Neuronal stem cell (in vitro differentiated cells): Measurements from ENCODE around the gene MOB4.
"Not testable (repeated sequence)": the region's sequence is repeated elsewhere in the genome, so short reads cannot be mapped to it uniquely, and the experiment has no call there.

Experiments
- DNase-seq: peaks from one replicate; pipeline ENCODE4 v3.0.0-alpha.2; 2013; ENCODE audit warnings: low spot score
- H2AFZ ChIP-seq: one replicate; pipeline ENCODE4 v1.6.1; 2013; ENCODE audit warnings: mild to moderate bottlenecking, low read length, inconsistent platforms
- H2AK5ac ChIP-seq: 2 replicates; pipeline ENCODE4 v1.6.1; 2013; ENCODE audit warnings: low read depth, mild to moderate bottlenecking, inconsistent platforms, low read length, moderate library complexity, mixed read lengths
- H2BK120ac ChIP-seq: 2 replicates; pipeline ENCODE4 v1.6.1; 2013; ENCODE audit warnings: low read depth, mild to moderate bottlenecking, inconsistent platforms, low read length, moderate library complexity, mixed read lengths
- H2BK12ac ChIP-seq: one replicate; pipeline ENCODE4 v1.6.1; 2013; ENCODE audit warnings: low read length, inconsistent platforms
- H2BK15ac ChIP-seq: 2 replicates; pipeline ENCODE4 v1.6.1; 2013; ENCODE audit warnings: mild to moderate bottlenecking, low read length, inconsistent platforms, mixed read lengths
- H2BK5ac ChIP-seq: one replicate; pipeline ENCODE4 v1.6.1; 2013; ENCODE audit warnings: inconsistent platforms, mild to moderate bottlenecking, low read length, moderate library complexity
- H3K14ac ChIP-seq: one replicate; pipeline ENCODE4 v1.6.1; 2013; ENCODE audit warnings: low read length, inconsistent platforms
- H3K18ac ChIP-seq: 2 replicates; pipeline ENCODE4 v1.6.1; 2013; ENCODE audit warnings: low read length, inconsistent platforms
- H3K23ac ChIP-seq: 2 replicates; pipeline ENCODE4 v1.6.1; 2013; ENCODE audit warnings: low read depth, mild to moderate bottlenecking, mixed read lengths, low read length, inconsistent platforms; ENCODE audit not compliant: poor library complexity
- H3K27ac ChIP-seq: replicated peaks from 3 replicates; pipeline ENCODE4 v1.5.1; 2013; ENCODE audit warnings: low read length, inconsistent platforms
- H3K27me3 ChIP-seq, 3 experiments: 2 replicates each; pipeline ENCODE4 v1.6.1; 2013; ENCODE audit warnings: low read length in 3 of 3, mild to moderate bottlenecking in 2 of 3, inconsistent platforms in 1 of 3, low read depth in 1 of 3, mixed read lengths in 1 of 3, moderate library complexity in 1 of 3; ENCODE audit not compliant: control insufficient read depth in 3 of 3, insufficient read depth in 3 of 3
- H3K36me3 ChIP-seq, 2 donors: replicated peaks in 1 of 2; 2 replicates each; pipeline ENCODE4 v1.6.1; 2013; ENCODE audit warnings: low read length in 2 of 2; ENCODE audit not compliant: control insufficient read depth in 2 of 2, insufficient read depth in 2 of 2
- H3K4ac ChIP-seq: 2 replicates; pipeline ENCODE4 v1.6.1; 2013; ENCODE audit warnings: inconsistent platforms, mild to moderate bottlenecking, low read length, moderate library complexity
- H3K4me1 ChIP-seq, 2 donors: 1 replicate in 1 of 2; 2 replicates in 1 of 2; pipeline ENCODE4 v1.6.1; 2013; ENCODE audit warnings: low read length in 2 of 2, low read depth in 1 of 2; ENCODE audit not compliant: control insufficient read depth in 2 of 2, insufficient read depth in 1 of 2
- H3K4me2 ChIP-seq: one replicate; pipeline ENCODE4 v1.6.1; 2013; ENCODE audit warnings: mild to moderate bottlenecking, low read length, inconsistent platforms; ENCODE audit not compliant: insufficient read depth, poor library complexity, severe bottlenecking
- H3K4me3 ChIP-seq, 2 donors: 2 replicates each; pipeline ENCODE4 v1.5.1; 2013; ENCODE audit warnings: low read length in 2 of 2, mild to moderate bottlenecking in 2 of 2, inconsistent platforms in 1 of 2, moderate library complexity in 1 of 2
- H3K79me1 ChIP-seq: one replicate; pipeline ENCODE4 v1.6.1; 2013; ENCODE audit warnings: low read depth, mild to moderate bottlenecking, inconsistent platforms, low read length, moderate library complexity
- H3K9ac ChIP-seq: one replicate; pipeline ENCODE4 v1.6.1; 2013; ENCODE audit warnings: mild to moderate bottlenecking, low read depth, low read length, inconsistent platforms; ENCODE audit not compliant: poor library complexity
- H3K9me3 ChIP-seq, 2 donors: replicated peaks in 1 of 2; 2 replicates each; pipeline versions ENCODE3 to v1.6.1; 2013; ENCODE audit warnings: low read length in 2 of 2, mild to moderate bottlenecking in 2 of 2, inconsistent platforms in 1 of 2, low read depth in 1 of 2, mixed read lengths in 1 of 2, moderate library complexity in 1 of 2; ENCODE audit not compliant: control insufficient read depth in 2 of 2, insufficient read depth in 1 of 2
- H4K8ac ChIP-seq: one replicate; pipeline ENCODE4 v1.6.1; 2013; ENCODE audit warnings: low read depth, mild to moderate bottlenecking, inconsistent platforms, low read length, moderate library complexity
- H4K91ac ChIP-seq: one replicate; pipeline ENCODE4 v1.6.1; 2013; ENCODE audit warnings: low read length, low read depth, mild to moderate bottlenecking, inconsistent platforms; ENCODE audit not compliant: poor library complexity
- WGBS, 2 donors: extraction: QIAGEN DNeasy Blood & Tissue Kit; methylation state at CpG; one replicate each; pipeline ENCODE4 v1.1.7; 2013; ENCODE audit warnings: missing lambda C conversion rate in 2 of 2, mixed read lengths in 1 of 2; ENCODE audit not compliant: insufficient read length in 2 of 2, insufficient replicate concordance in 1 of 2; ENCODE audit errors: extremely low coverage in 2 of 2; 5-methylcytosine and 5-hydroxymethylcytosine counted together

Gene MOB4

DNA sequence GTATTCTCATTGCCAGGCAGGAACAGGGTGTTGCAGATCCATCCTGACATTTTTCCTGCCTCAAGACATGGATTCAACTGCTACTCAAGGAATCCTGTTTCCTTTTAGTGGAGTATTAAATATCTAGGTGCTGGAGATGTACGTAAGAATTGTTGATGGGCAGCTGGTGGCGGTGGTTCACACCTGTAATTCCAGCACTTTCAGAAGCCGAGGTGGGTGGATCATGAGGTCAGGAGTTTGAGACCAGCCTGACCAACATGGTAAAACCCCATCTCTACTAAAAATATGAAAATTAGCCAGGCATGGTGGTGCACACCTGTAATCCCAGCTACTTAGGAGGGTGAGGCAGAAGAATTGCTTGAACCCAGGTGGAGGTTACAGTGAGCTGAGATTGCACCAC is 31.6 kb upstream of the MOB4 start:
- DNase-seq, H2BK120ac ChIP-seq: not testable (repeated sequence)
- WGBS, 2 donors: no CpG with 5 or more reads among the region's 3 CpGs

DNA sequence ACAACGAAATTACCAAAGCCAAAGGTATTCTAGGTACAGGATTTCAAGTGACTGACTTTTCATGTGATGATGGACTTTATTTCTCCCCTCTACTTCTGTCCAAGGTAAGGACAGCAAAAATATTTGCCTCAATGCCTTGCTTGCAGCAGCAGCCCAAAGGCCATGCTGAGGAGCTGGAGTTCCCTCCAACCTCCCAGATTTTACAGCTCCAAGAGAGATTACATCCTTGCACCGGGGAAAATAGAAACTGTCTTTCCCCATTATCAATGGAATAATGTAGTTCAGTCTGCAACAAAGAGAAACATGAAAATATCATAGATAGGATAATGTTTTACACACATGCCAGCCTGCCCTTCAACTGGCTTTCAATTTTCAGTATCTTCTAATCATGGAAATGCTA is 29.7 kb upstream of the MOB4 start:
- no peak overlapping the region for H3K4me2 ChIP-seq
- H3K18ac ChIP-seq: no peak overlapping the region
- H3K4me3 ChIP-seq: no peak overlapping the region
- H3K27me3 ChIP-seq: no peaks in the 10 kb centered on the region
- no peak overlapping the region for H4K8ac ChIP-seq
- no peak overlapping the region for H3K4ac ChIP-seq
- H2BK15ac ChIP-seq: no peak overlapping the region
- no peak overlapping the region for H3K27ac ChIP-seq
- no peak overlapping the region for H2BK12ac ChIP-seq
- no peak overlapping the region for H2AFZ ChIP-seq
- no peak overlapping the region for H3K23ac ChIP-seq
- DNase-seq: no peak
- peaks cover 0 to 10% of the 10 kb centered on the region in 2 donors for H3K9me3 ChIP-seq
- no peak overlapping the region for H3K14ac ChIP-seq
- H3K36me3 ChIP-seq: peaks cover 16 to 63% of the 10 kb centered on the region in 2 donors
- H3K9ac ChIP-seq: no peak overlapping the region
- H2BK120ac ChIP-seq: no peak overlapping the region
- no peak overlapping the region for H2AK5ac ChIP-seq
- H3K79me1 ChIP-seq: peaks cover 5% of the 10 kb centered on the region
- no peak overlapping the region for H2BK5ac ChIP-seq
- no peaks in the 10 kb centered on the region for H3K4me1 ChIP-seq
- WGBS, 2 donors: no CpG with 5 or more reads among the region's 2 CpGs
- H4K91ac ChIP-seq: no peak overlapping the region

More for the DNA sequence above, 31.6 kb upstream of the MOB4 start:
- not testable (repeated sequence) for H2BK12ac ChIP-seq, H3K14ac ChIP-seq, H3K79me1 ChIP-seq, H2AFZ ChIP-seq, H3K4me1 ChIP-seq, H3K9ac ChIP-seq, H3K27me3 ChIP-seq, H3K4me2 ChIP-seq, H4K91ac ChIP-seq, H3K4ac ChIP-seq, H4K8ac ChIP-seq, H2AK5ac ChIP-seq, H2BK15ac ChIP-seq, H3K18ac ChIP-seq, H2BK5ac ChIP-seq, H3K4me3 ChIP-seq, H3K27ac ChIP-seq, H3K9me3 ChIP-seq, H3K23ac ChIP-seq
- peaks cover 10 to 43% of the 10 kb centered on the region in 2 donors for H3K36me3 ChIP-seq

DNA sequence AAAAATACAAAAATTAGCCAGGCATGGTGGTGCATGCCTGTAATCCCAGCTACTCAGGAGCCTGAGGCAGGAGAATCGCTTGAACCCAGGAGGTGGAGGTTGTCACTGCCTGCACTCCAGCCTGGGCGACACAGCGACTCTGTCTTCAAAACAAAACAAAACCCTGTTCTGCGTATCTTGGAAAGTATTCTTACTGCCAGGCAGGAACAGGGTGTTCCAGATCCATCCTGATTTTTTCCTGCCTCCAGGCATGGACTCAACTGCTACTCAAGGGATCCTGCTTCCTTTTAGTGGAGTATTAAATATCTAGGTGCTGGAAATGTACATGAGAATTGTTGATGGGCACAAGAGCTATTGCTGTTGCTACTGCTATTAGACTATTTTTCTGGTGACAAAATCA is 28.5 kb upstream of the MOB4 start:
- no peaks in the 10 kb centered on the region for H3K4me1 ChIP-seq
- no peak overlapping the region for H3K4me2 ChIP-seq
- H2BK12ac ChIP-seq: no peak overlapping the region
- peaks cover 25 to 75% of the 10 kb centered on the region in 2 donors for H3K36me3 ChIP-seq
- H3K4ac ChIP-seq: no peak overlapping the region
- H2BK15ac ChIP-seq: no peak overlapping the region
- no peak overlapping the region for H2BK5ac ChIP-seq
- no peak overlapping the region for H3K9ac ChIP-seq
- H3K14ac ChIP-seq: no peak overlapping the region
- H2BK120ac ChIP-seq: no peak overlapping the region
- H3K27ac ChIP-seq: no peak overlapping the region
- no CpG with 5 or more reads among the region's 4 CpGs for WGBS, 2 donors
- no peak overlapping the region for H2AFZ ChIP-seq
- no peak overlapping the region for H4K8ac ChIP-seq
- H3K4me3 ChIP-seq: no peak overlapping the region
- no peaks in the 10 kb centered on the region for H3K27me3 ChIP-seq
- no peak overlapping the region for H4K91ac ChIP-seq
- H3K9me3 ChIP-seq: peaks cover 0 to 10% of the 10 kb centered on the region in 2 donors
- no peak overlapping the region for H3K23ac ChIP-seq
- DNase-seq: no peak
- peaks cover 5% of the 10 kb centered on the region for H3K79me1 ChIP-seq
- no peak overlapping the region for H3K18ac ChIP-seq
- no peak overlapping the region for H2AK5ac ChIP-seq

DNA sequence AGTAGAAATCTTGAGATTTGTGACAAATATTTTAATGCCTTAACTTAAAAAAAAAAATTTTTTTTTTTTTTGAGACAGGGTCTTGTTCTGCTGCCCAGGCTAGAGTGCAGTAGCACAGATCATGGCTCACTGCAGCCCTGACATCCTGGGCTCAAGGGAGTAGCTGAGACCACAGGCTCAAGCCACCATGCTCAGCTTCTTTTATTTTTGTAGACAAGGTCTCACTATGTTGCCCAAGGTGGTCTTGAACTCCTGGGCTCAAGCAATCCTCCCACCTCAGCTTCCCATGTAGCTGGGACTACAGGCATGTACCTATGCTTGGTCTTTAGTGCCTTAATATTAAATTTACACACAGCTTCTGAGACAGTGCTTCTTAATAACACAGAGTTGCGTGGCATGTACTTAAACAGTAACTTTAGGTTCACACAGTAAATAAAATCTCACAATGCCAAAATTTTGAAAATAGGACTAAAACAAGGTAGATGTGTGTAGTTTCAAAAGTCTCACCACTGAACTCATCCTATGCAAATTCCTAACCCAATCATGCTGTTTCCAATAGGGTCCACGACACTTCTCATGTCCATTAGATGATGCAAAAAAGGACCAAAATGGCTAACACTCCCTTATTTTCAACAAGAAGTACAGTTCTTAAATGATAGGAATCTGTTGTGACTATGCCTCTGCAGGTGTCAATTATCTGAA is 20.3 kb upstream of the MOB4 start:
- Histone ChIP-seq H3K9ac (no peak overlapping the region), H3K9me3 (no peaks in the 10 kb centered on the region), H2BK12ac (no peak overlapping the region), H3K27me3 (no peaks in the 10 kb centered on the region), H4K8ac (no peak overlapping the region), H3K79me1 (peaks cover 3% of the 10 kb centered on the region), H2AK5ac (no peak overlapping the region), H3K14ac (no peak overlapping the region), H3K27ac (no peak overlapping the region), H3K4me3 (no peak overlapping the region), H2AFZ (no peak overlapping the region), H3K4me1 (peaks cover 0 to 13% of the 10 kb centered on the region in 2 donors), H3K4me2 (no peak overlapping the region), H2BK15ac (no peak overlapping the region), H3K36me3 (peaks cover 29 to 82% of the 10 kb centered on the region in 2 donors), H2BK120ac (no peak overlapping the region), H2BK5ac (no peak overlapping the region), H3K18ac (no peak overlapping the region), H4K91ac (no peak overlapping the region), H3K23ac (no peak overlapping the region), H3K4ac (no peak overlapping the region)
- no CpG with 5 or more reads among the region's 2 CpGs for WGBS, 2 donors
- DNase-seq: no peak
